ENCODE data around the gene PRR7. TPM values are rescaled to one million over a fixed set of nuclear protein-coding genes. Genes with fewer than 3 reads are reported as not detected.
A peak's percentile ranks its signal among the peaks of the same experiment; 100 is the strongest.

Gene PRR7
- total and polyA plus RNA-seq, 4 experiments from 2014 or later, result 5.2 to 17.8 (median 10.7) TPM

DNA sequence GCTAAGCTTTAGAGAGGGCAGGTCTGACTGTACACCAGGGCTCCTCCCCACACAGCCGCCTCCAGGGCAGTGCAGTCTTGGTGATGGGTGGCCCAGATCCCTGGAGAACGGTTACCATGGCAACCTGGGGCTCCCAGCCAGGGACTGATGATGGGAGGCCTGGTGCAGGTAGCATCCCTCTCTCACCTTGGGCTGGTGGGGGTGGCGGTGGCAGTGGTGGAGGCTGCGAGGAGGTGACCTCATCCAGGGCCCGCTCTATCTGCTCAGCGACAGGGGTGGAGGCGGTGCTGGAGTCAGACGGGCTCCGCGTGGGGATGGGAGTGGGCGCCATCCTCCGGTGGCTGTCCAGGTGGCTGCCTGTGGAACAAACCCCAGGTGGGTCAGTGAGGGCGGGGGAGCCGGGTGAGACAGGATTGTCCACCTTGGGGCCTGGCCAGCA, 12.3 kb downstream of the PRR7 start:
- Histone ChIP-seq H3K27me3 (ENCODE audit: insufficient read depth, low read length) (no peaks in the 10 kb centered on the region), H3K36me3 (ENCODE audit: insufficient read depth, low read length) (no peaks in the 10 kb centered on the region), H3K4me1 (ENCODE audit: insufficient read depth, low read length) (peaks cover 17% of the 10 kb centered on the region), H3K4me3 (ENCODE audit: low read length in 2 of 2) (no peak overlapping the region), H3K9me3 (ENCODE audit: control insufficient read depth in 1 of 2, low read length in 2 of 2) (no peaks in the 10 kb centered on the region), H3K27ac (ENCODE audit: low read depth, low read length) (no peak overlapping the region)
- no peak for DNase-seq
- Mint-ChIP-seq H3K27me3 (peaks cover 1 to 2% of the 10 kb centered on the region in 2 donors), H3K9me3 (no peaks in the 10 kb centered on the region), H3K4me1 (peaks cover 6 to 25% (median 15%) of the 10 kb centered on the region in 4 donors), H3K27ac (peak overlapping the region in 1 of 7 donors; percentile 35), H3K36me3 (peaks cover 0 to 5% of the 10 kb centered on the region in 2 donors), H3K4me3 (no peak overlapping the region)
- ChIA-PET CTCF (ENCODE audit: partially characterized antibody) (interaction anchor here (1.2 to 26.1 kb wide), 3 partner anchors 42 to 69 kb away, joined by 4 to 821 read pairs (median 271); partner anchors contain the start of genes F12 and PFN3), POLR2A (ENCODE audit: partially characterized antibody) (interaction anchor here (1.7 kb wide), 1 partner anchor 29 kb away, joined by 4 read pairs; no protein-coding TSS in a partner anchor)
- intact Hi-C loops (cut with micrococcal nuclease), result loop anchor here (5.0 kb wide), 1 partner anchor 327 kb away; the partner anchor contains the start of gene NSD1

GRCh38 chr5:177459357-177459756, 12.7 kb downstream of the PRR7 start:
- H3K4me1 ChIP-seq (ENCODE audit: insufficient read depth, low read length), result peaks cover 13% of the 10 kb centered on the region
- POLR2A ChIA-PET (ENCODE audit: partially characterized antibody), result interaction anchor here (0.7 kb wide), 1 partner anchor 56 kb away, joined by 3 read pairs; no protein-coding TSS in a partner anchor
- CTCF ChIA-PET (ENCODE audit: partially characterized antibody), result interaction anchor here (1.2 to 26.1 kb wide), 3 partner anchors 42 to 69 kb away, joined by 4 to 821 read pairs (median 271); partner anchors contain the start of genes F12 and PFN3
- H3K4me3 ChIP-seq (ENCODE audit: low read length in 2 of 2), result no peak overlapping the region
- no peaks in the 10 kb centered on the region for H3K36me3 ChIP-seq (ENCODE audit: insufficient read depth, low read length)
- H3K27me3 ChIP-seq (ENCODE audit: insufficient read depth, low read length), result no peaks in the 10 kb centered on the region
- Mint-ChIP-seq H3K9me3 (no peaks in the 10 kb centered on the region), H3K27me3 (peaks cover 1 to 2% of the 10 kb centered on the region in 2 donors), H3K4me1 (peaks cover 5 to 21% (median 14%) of the 10 kb centered on the region in 4 donors), H3K27ac (peak overlapping the region in 1 of 7 donors; percentile 35), H3K4me3 (no peak overlapping the region), H3K36me3 (peaks cover 0 to 5% of the 10 kb centered on the region in 2 donors)
- no peaks in the 10 kb centered on the region for H3K9me3 ChIP-seq (ENCODE audit: control insufficient read depth in 1 of 2, low read length in 2 of 2)
- intact Hi-C loops (cut with micrococcal nuclease), result loop anchor here (5.0 kb wide), 1 partner anchor 327 kb away; the partner anchor contains the start of gene NSD1
- H3K27ac ChIP-seq (ENCODE audit: low read depth, low read length), result no peak overlapping the region
- DNase-seq, result no peak

GRCh38 chr5:177459819-177460628, 13.4 kb downstream of the PRR7 start:
- Histone ChIP-seq H3K4me1 (ENCODE audit: insufficient read depth, low read length) (peaks cover 12% of the 10 kb centered on the region), H3K27me3 (ENCODE audit: insufficient read depth, low read length) (no peaks in the 10 kb centered on the region), H3K27ac (ENCODE audit: low read depth, low read length) (no peak overlapping the region), H3K4me3 (ENCODE audit: low read length in 2 of 2) (no peak overlapping the region), H3K36me3 (ENCODE audit: insufficient read depth, low read length) (no peaks in the 10 kb centered on the region), H3K9me3 (ENCODE audit: control insufficient read depth in 1 of 2, low read length in 2 of 2) (no peaks in the 10 kb centered on the region)
- ChIA-PET POLR2A (ENCODE audit: partially characterized antibody) (interaction anchor here (0.7 to 1.1 kb wide), 3 partner anchors 56 to 151 kb away, joined by 3 to 4 read pairs (median 3); no protein-coding TSS in a partner anchor), CTCF (ENCODE audit: partially characterized antibody) (interaction anchor here (1.2 to 26.1 kb wide), 3 partner anchors 41 to 70 kb away, joined by 4 to 821 read pairs (median 271); partner anchors contain the start of genes F12 and PFN3)
- no peak overlapping the region for H3K27ac Mint-ChIP-seq
- H3K27me3 Mint-ChIP-seq, result peaks cover 1 to 2% of the 10 kb centered on the region in 2 donors
- H3K4me1 Mint-ChIP-seq, result peaks cover 5 to 21% (median 14%) of the 10 kb centered on the region in 4 donors
- intact Hi-C loops (cut with micrococcal nuclease), result loop anchor here (5.0 kb wide), 1 partner anchor 328 kb away; the partner anchor contains the start of gene NSD1
- peaks cover 0 to 5% of the 10 kb centered on the region in 2 donors for H3K36me3 Mint-ChIP-seq
- H3K9me3 Mint-ChIP-seq, result peaks cover 0 to under 1% (median 0%) of the 10 kb centered on the region in 8 donors
- no peak overlapping the region for H3K4me3 Mint-ChIP-seq
- no peak for DNase-seq

GRCh38 chr5:177462021-177462670, 15.5 kb downstream of the PRR7 start:
- intact Hi-C loops (cut with micrococcal nuclease), result no loop called here
- peaks cover 5% of the 10 kb centered on the region for H3K4me1 ChIP-seq (ENCODE audit: insufficient read depth, low read length)
- Mint-ChIP-seq H3K9me3 (peaks cover 0 to 2% (median 0%) of the 10 kb centered on the region in 8 donors), H3K27ac (no peak overlapping the region), H3K27me3 (peaks cover 0 to 1% of the 10 kb centered on the region in 2 donors), H3K36me3 (peaks cover 0 to 3% of the 10 kb centered on the region in 2 donors), H3K4me3 (no peak overlapping the region), H3K4me1 (peaks cover 2 to 16% (median 8%) of the 10 kb centered on the region in 4 donors)
- POLR2A ChIA-PET (ENCODE audit: partially characterized antibody), result interaction anchor here (1.1 kb wide), 1 partner anchor 151 kb away, joined by 3 read pairs; the partner anchor contains the start of gene MXD3
- H3K27ac ChIP-seq (ENCODE audit: low read depth, low read length), result no peak overlapping the region
- no peaks in the 10 kb centered on the region for H3K27me3 ChIP-seq (ENCODE audit: insufficient read depth, low read length)
- no peak for DNase-seq
- no peaks in the 10 kb centered on the region for H3K9me3 ChIP-seq (ENCODE audit: control insufficient read depth in 1 of 2, low read length in 2 of 2)
- H3K4me3 ChIP-seq (ENCODE audit: low read length in 2 of 2), result no peak overlapping the region
- no peaks in the 10 kb centered on the region for H3K36me3 ChIP-seq (ENCODE audit: insufficient read depth, low read length)
- CTCF ChIA-PET (ENCODE audit: partially characterized antibody), result interaction anchor here (1.2 to 1.6 kb wide), 2 partner anchors 93 to 143 kb away, joined by 3 read pairs; no protein-coding TSS in a partner anchor

- H3K27me3 Mint-ChIP-seq, result peaks cover 0 to 1% of the 10 kb centered on the region in 2 donors
- Histone ChIP-seq H3K36me3 (ENCODE audit: insufficient read depth, low read length) (no peaks in the 10 kb centered on the region), H3K27me3 (ENCODE audit: insufficient read depth, low read length) (no peaks in the 10 kb centered on the region), H3K27ac (ENCODE audit: low read depth, low read length) (no peak overlapping the region), H3K9me3 (ENCODE audit: control insufficient read depth in 1 of 2, low read length in 2 of 2) (no peaks in the 10 kb centered on the region), H3K4me3 (ENCODE audit: low read length in 2 of 2) (no peak overlapping the region), H3K4me1 (ENCODE audit: insufficient read depth, low read length) (peaks cover 5% of the 10 kb centered on the region)
- no peaks in the 10 kb centered on the region for H3K36me3 Mint-ChIP-seq
- no peak overlapping the region for H3K27ac Mint-ChIP-seq
- peaks cover 0 to 10% (median 4%) of the 10 kb centered on the region in 4 donors for H3K4me1 Mint-ChIP-seq
- CTCF ChIA-PET (ENCODE audit: partially characterized antibody), result interaction anchor here (1.3 kb wide), 1 partner anchor 61 kb away, joined by 7 read pairs; no protein-coding TSS in a partner anchor
- peaks cover 0 to 2% (median 0%) of the 10 kb centered on the region in 8 donors for H3K9me3 Mint-ChIP-seq
- POLR2A ChIA-PET (ENCODE audit: partially characterized antibody), result interaction anchor here (1.2 to 1.3 kb wide), 2 partner anchors 11 to 155 kb away, joined by 3 read pairs; no protein-coding TSS in a partner anchor
- no peak for DNase-seq
- intact Hi-C loops (cut with micrococcal nuclease), result no loop called here
- H3K4me3 Mint-ChIP-seq, result no peak overlapping the region
Observed at GRCh38 chr5:177465044-177465443, 18.4 kb downstream of the PRR7 start.

- Histone ChIP-seq H3K27ac (ENCODE audit: low read depth, low read length) (no peak overlapping the region), H3K9me3 (ENCODE audit: control insufficient read depth in 1 of 2, low read length in 2 of 2) (no peaks in the 10 kb centered on the region), H3K36me3 (ENCODE audit: insufficient read depth, low read length) (no peaks in the 10 kb centered on the region), H3K4me3 (ENCODE audit: low read length in 2 of 2) (no peak overlapping the region), H3K27me3 (ENCODE audit: insufficient read depth, low read length) (no peaks in the 10 kb centered on the region), H3K4me1 (ENCODE audit: insufficient read depth, low read length) (peaks cover 4% of the 10 kb centered on the region)
- Mint-ChIP-seq H3K27ac (no peak overlapping the region), H3K9me3 (peaks cover 0 to 2% (median 0%) of the 10 kb centered on the region in 8 donors), H3K36me3 (no peaks in the 10 kb centered on the region), H3K4me1 (peaks cover 0 to 10% (median 3%) of the 10 kb centered on the region in 4 donors), H3K27me3 (peaks cover 0 to 1% of the 10 kb centered on the region in 2 donors), H3K4me3 (no peak overlapping the region)
- no peak for DNase-seq
- ChIA-PET POLR2A (ENCODE audit: partially characterized antibody) (no interaction called here), CTCF (ENCODE audit: partially characterized antibody) (interaction anchor here (1.0 to 1.6 kb wide), 2 partner anchors 10 to 76 kb away, joined by 3 to 4 read pairs; no protein-coding TSS in a partner anchor)
- intact Hi-C loops (cut with micrococcal nuclease), result no loop called here
Observed at GRCh38 chr5:177466861-177467260, 20.2 kb downstream of the PRR7 start.

Data from CD4-positive, alpha-beta memory T cell (primary cell).